MM.1S (cell line): ENCODE measurements around the gene POU1F1.

Experiments used
- CTCF ChIP-seq: fragments of 300-600 bp; sonication (generic); IDR thresholded peaks from 2 replicates; pipeline ENCODE4 v1.5.1; 2016; ENCODE audit warnings: antibody characterized with exemption, low read length, mixed read lengths
- EZH2 ChIP-seq: fragments of 300-600 bp; sonication (generic); optimal IDR thresholded peaks from 2 replicates; pipeline ENCODE3; 2017; ENCODE audit warnings: low read depth, mild to moderate bottlenecking, antibody characterized with exemption, low read length, mixed read lengths
- EZH2phosphoT487 ChIP-seq: fragments of 300-600 bp; sonication (generic); IDR thresholded peaks from 2 replicates; pipeline ENCODE4 v1.6.1; 2018; ENCODE audit warnings: antibody characterized with exemption, low read length

GRCh38 chr3:87311309-87311708, 34.9 kb upstream of the POU1F1 start:
- TF ChIP-seq EZH2 = no peak
- no peak for TF ChIP-seq CTCF
- TF ChIP-seq EZH2phosphoT487 = no peak
